ENCODE data around the gene BTK. TPM values are rescaled to one million over a fixed set of nuclear protein-coding genes. Genes with fewer than 3 reads are reported as not detected.

Gene BTK
- total RNA-seq (2014; rRNA removed; shearing (Covaris generic)) (not detected in 2 replicates), polyA plus RNA-seq (2016; fragmentation: Nextera tagmentation; extraction: Ambion mirVana) (0.23 TPM in 1 of 2 replicates, not detected in the other)

- TF ChIP-seq EZH2 (IDR thresholded peaks at IDR 0.05; ENCODE audit: insufficient read depth, poor library complexity, severe bottlenecking), result no peak
- TF ChIP-seq EZH2phosphoT487 (IDR thresholded peaks at IDR 0.05; ENCODE audit: insufficient read depth, low read depth), result no peak
- no peak within 1 kb of the TSS for H2AFZ ChIP-seq
- in situ Hi-C loops (cut with MboI), result no loop called here
- DNase-seq, result no peak
- H3K27ac ChIP-seq, result no peak within 1 kb of the TSS
- no peak within 1 kb of the TSS for H3K9ac ChIP-seq
- H3K4me3 ChIP-seq, result no peak within 1 kb of the TSS
- H3K79me2 ChIP-seq (ENCODE audit: insufficient read depth), result peaks cover under 1% of the 10 kb centered on the region
- H3K4me2 ChIP-seq (ENCODE audit: unreplicated experiment), result no peak within 1 kb of the TSS
- H3K27me3 ChIP-seq (replicated peaks; ENCODE audit: insufficient read depth), result no peaks in the 10 kb centered on the region
- no peaks in the 10 kb centered on the region for H3F3A ChIP-seq (ENCODE audit: insufficient read depth)
- no peaks in the 10 kb centered on the region for H3K36me3 ChIP-seq (ENCODE audit: low read depth)
- no peaks in the 10 kb centered on the region for H3K9me3 ChIP-seq (ENCODE audit: low read depth)
- H4K20me1 ChIP-seq (ENCODE audit: insufficient read depth), result no peaks in the 10 kb centered on the region
- WGBS, 2 experiments (ENCODE audit: low coverage in 1 of 2, low lambda C conversion rate in 2 of 2, missing lambda C conversion rate in 2 of 2), result 57 to 58% methylated on average over 7 to 9 of the region's 9 CpGs
- H3K9me2 ChIP-seq (ENCODE audit: insufficient read depth), result no peaks in the 10 kb centered on the region
- no peaks in the 10 kb centered on the region for H3K4me1 ChIP-seq (ENCODE audit: insufficient read depth)
Measured at GRCh38 chrX:101385795-101386541, at the start of gene BTK. Gene BTK (minus strand): TSS chrX:101386191. CDS start chrX:101375284, 10,907 bp downstream.

- Histone ChIP-seq H3K4me1 (ENCODE audit: insufficient read depth) (peaks cover 14% of the 10 kb centered on the region), H3K36me3 (ENCODE audit: low read depth) (no peaks in the 10 kb centered on the region), H3K9me2 (ENCODE audit: insufficient read depth) (no peaks in the 10 kb centered on the region), H3K9ac (no peak overlapping the region; the same call in 1 of the 2 replicates), H3K4me3 (no peak overlapping the region), H4K20me1 (ENCODE audit: insufficient read depth) (no peaks in the 10 kb centered on the region), H2AFZ (no peak overlapping the region), H3K27ac (peak overlapping the region; percentile 74), H3F3A (ENCODE audit: insufficient read depth) (peaks cover 16% of the 10 kb centered on the region), H3K27me3 (replicated peaks; ENCODE audit: insufficient read depth) (no peaks in the 10 kb centered on the region), H3K4me2 (ENCODE audit: unreplicated experiment) (peak overlapping the region; percentile 61), H3K79me2 (ENCODE audit: insufficient read depth) (no peaks in the 10 kb centered on the region), H3K9me3 (ENCODE audit: low read depth) (no peaks in the 10 kb centered on the region)
- no peak for TF ChIP-seq EZH2phosphoT487 (IDR thresholded peaks at IDR 0.05; ENCODE audit: insufficient read depth, low read depth)
- TF ChIP-seq EZH2 (IDR thresholded peaks at IDR 0.05; ENCODE audit: insufficient read depth, poor library complexity, severe bottlenecking), result no peak
- 88 to 90% methylated on average over 2 of the region's 2 CpGs for WGBS, 2 experiments (ENCODE audit: low coverage in 1 of 2, low lambda C conversion rate in 2 of 2, missing lambda C conversion rate in 2 of 2)
- in situ Hi-C loops (cut with MboI), result no loop called here
- peak; percentile 59 for DNase-seq
Measured at GRCh38 chrX:101430457-101431078, 44.6 kb upstream of the BTK start.

- TF ChIP-seq EZH2 (IDR thresholded peaks at IDR 0.05; ENCODE audit: insufficient read depth, poor library complexity, severe bottlenecking) (no peak), EZH2phosphoT487 (IDR thresholded peaks at IDR 0.05; ENCODE audit: insufficient read depth, low read depth) (no peak)
- H2AFZ ChIP-seq, result no peak overlapping the region
- no peaks in the 10 kb centered on the region for H3K9me2 ChIP-seq (ENCODE audit: insufficient read depth)
- H3K9ac ChIP-seq, result no peak overlapping the region; the same call in 1 of the 2 replicates
- peak; percentile 61 for DNase-seq
- peaks cover 14% of the 10 kb centered on the region for H3K4me1 ChIP-seq (ENCODE audit: insufficient read depth)
- no peaks in the 10 kb centered on the region for H4K20me1 ChIP-seq (ENCODE audit: insufficient read depth)
- peaks cover 16% of the 10 kb centered on the region for H3F3A ChIP-seq (ENCODE audit: insufficient read depth)
- H3K9me3 ChIP-seq (ENCODE audit: low read depth), result no peaks in the 10 kb centered on the region
- H3K4me2 ChIP-seq (ENCODE audit: unreplicated experiment), result peak overlapping the region; percentile 61
- H3K27ac ChIP-seq, result peak overlapping the region; percentile 74
- no peaks in the 10 kb centered on the region for H3K27me3 ChIP-seq (replicated peaks; ENCODE audit: insufficient read depth)
- H3K4me3 ChIP-seq, result no peak overlapping the region
- no peaks in the 10 kb centered on the region for H3K36me3 ChIP-seq (ENCODE audit: low read depth)
- 47 to 55% methylated on average over 1 of the region's 1 CpG for WGBS, 2 experiments (ENCODE audit: low coverage in 1 of 2, low lambda C conversion rate in 2 of 2, missing lambda C conversion rate in 2 of 2)
- in situ Hi-C loops (cut with MboI), result no loop called here
- no peaks in the 10 kb centered on the region for H3K79me2 ChIP-seq (ENCODE audit: insufficient read depth)
Measured at GRCh38 chrX:101429934-101430333, 43.9 kb upstream of the BTK start.

GRCh38 chrX:101427954-101428353, 42.0 kb upstream of the BTK start:
- no peaks in the 10 kb centered on the region for H4K20me1 ChIP-seq (ENCODE audit: insufficient read depth)
- H3K9me2 ChIP-seq (ENCODE audit: insufficient read depth), result no peaks in the 10 kb centered on the region
- H3K4me1 ChIP-seq (ENCODE audit: insufficient read depth), result peaks cover 14% of the 10 kb centered on the region
- no peak overlapping the region for H3K4me2 ChIP-seq (ENCODE audit: unreplicated experiment)
- no peak overlapping the region for H3K27ac ChIP-seq
- H3K9me3 ChIP-seq (ENCODE audit: low read depth), result no peaks in the 10 kb centered on the region
- no peaks in the 10 kb centered on the region for H3K27me3 ChIP-seq (replicated peaks; ENCODE audit: insufficient read depth)
- H3K9ac ChIP-seq, result no peak overlapping the region
- H3K4me3 ChIP-seq, result no peak overlapping the region
- WGBS, 2 experiments (ENCODE audit: low coverage in 1 of 2, low lambda C conversion rate in 2 of 2, missing lambda C conversion rate in 2 of 2), result 98 to 100% methylated on average over 2 of the region's 2 CpGs
- no peaks in the 10 kb centered on the region for H3K79me2 ChIP-seq (ENCODE audit: insufficient read depth)
- no peak for DNase-seq
- no peak for TF ChIP-seq EZH2 (IDR thresholded peaks at IDR 0.05; ENCODE audit: insufficient read depth, poor library complexity, severe bottlenecking)
- no peak for TF ChIP-seq EZH2phosphoT487 (IDR thresholded peaks at IDR 0.05; ENCODE audit: insufficient read depth, low read depth)
- in situ Hi-C loops (cut with MboI), result no loop called here
- H3K36me3 ChIP-seq (ENCODE audit: low read depth), result no peaks in the 10 kb centered on the region
- H2AFZ ChIP-seq, result no peak overlapping the region
- H3F3A ChIP-seq (ENCODE audit: insufficient read depth), result peaks cover 16% of the 10 kb centered on the region
